PFSK-1 (cell line): ENCODE results near the gene USP53.

Experiments used
- POLR2AphosphoS5 ChIP-seq: IDR thresholded peaks from 2 replicates; pipeline ENCODE4 v1.6.1; 2012; ENCODE audit warnings: low read depth, mild to moderate bottlenecking, control low read depth, low read length, moderate library complexity
- TAF1 ChIP-seq: IDR thresholded peaks from 2 replicates; pipeline ENCODE4 v1.6.1; 2012; ENCODE audit warnings: low read length, control low read depth, borderline replicate concordance; ENCODE audit not compliant: insufficient read depth
- TF ChIP-seq, protein P1 (sequence below), 2 experiments: IDR thresholded peaks; 2 replicates each; pipeline versions ENCODE4 v1.6.1 to v1.8.0; 2011 to 2012; ENCODE audit warnings: low read depth in 2 of 2, low read length in 2 of 2, control low read depth in 1 of 2, inconsistent platforms in 1 of 2, mild to moderate bottlenecking in 1 of 2, moderate library complexity in 1 of 2; ENCODE audit not compliant: insufficient read depth in 1 of 2

DNA sequence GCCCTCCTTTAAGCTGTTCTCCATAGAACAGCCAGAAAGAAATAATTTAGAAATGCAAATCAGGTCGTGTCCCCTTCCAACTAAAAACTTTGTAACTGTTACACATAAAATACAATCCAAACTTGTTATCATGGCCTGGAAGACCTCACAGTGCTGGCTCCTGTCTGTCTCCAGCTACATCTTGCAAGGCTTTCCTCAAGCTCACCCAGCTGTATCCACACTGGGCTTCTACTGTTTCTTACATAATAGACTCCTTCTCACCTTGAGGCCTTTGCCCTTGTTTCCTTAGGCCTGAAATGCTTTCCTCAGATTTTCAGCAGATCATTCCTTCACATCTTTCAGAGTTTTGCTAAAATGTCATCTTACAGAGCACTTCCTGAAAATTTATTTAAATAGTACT, 33.5 kb upstream of the USP53 start:
- TF ChIP-seq POLR2AphosphoS5: no peak
- TF ChIP-seq, protein P1, sequence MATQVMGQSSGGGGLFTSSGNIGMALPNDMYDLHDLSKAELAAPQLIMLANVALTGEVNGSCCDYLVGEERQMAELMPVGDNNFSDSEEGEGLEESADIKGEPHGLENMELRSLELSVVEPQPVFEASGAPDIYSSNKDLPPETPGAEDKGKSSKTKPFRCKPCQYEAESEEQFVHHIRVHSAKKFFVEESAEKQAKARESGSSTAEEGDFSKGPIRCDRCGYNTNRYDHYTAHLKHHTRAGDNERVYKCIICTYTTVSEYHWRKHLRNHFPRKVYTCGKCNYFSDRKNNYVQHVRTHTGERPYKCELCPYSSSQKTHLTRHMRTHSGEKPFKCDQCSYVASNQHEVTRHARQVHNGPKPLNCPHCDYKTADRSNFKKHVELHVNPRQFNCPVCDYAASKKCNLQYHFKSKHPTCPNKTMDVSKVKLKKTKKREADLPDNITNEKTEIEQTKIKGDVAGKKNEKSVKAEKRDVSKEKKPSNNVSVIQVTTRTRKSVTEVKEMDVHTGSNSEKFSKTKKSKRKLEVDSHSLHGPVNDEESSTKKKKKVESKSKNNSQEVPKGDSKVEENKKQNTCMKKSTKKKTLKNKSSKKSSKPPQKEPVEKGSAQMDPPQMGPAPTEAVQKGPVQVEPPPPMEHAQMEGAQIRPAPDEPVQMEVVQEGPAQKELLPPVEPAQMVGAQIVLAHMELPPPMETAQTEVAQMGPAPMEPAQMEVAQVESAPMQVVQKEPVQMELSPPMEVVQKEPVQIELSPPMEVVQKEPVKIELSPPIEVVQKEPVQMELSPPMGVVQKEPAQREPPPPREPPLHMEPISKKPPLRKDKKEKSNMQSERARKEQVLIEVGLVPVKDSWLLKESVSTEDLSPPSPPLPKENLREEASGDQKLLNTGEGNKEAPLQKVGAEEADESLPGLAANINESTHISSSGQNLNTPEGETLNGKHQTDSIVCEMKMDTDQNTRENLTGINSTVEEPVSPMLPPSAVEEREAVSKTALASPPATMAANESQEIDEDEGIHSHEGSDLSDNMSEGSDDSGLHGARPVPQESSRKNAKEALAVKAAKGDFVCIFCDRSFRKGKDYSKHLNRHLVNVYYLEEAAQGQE (IDR thresholded peaks at IDR 0.05; ENCODE audit: insufficient read depth in 1 of 2, low read depth in 2 of 2, low read length in 2 of 2): no peak
- TF ChIP-seq TAF1: no peak
